HG03520 (cell line): ENCODE data around the gene PTGES2.
A peak's percentile ranks its signal among the peaks of the same experiment; 100 is the strongest.

ENCODE experiments used
- ATAC-seq: cut with Tn5 transposase; IDR thresholded peaks from one replicate; pipeline ENCODE4 v1.9.1; 2021; ENCODE audit warnings: mild to moderate bottlenecking, moderate library complexity; ENCODE audit not compliant: unreplicated experiment

Gene PTGES2

GRCh38 chr9:128106181-128106939, 21.2 kb downstream of the PTGES2 start:
- no peak for ATAC-seq

- ATAC-seq = no peak
Observed at GRCh38 chr9:128105538-128106175, 21.9 kb downstream of the PTGES2 start.

GRCh38 chr9:128104171-128104618, 23.3 kb downstream of the PTGES2 start:
- ATAC-seq = no peak

- ATAC-seq = no peak
Observed at GRCh38 chr9:128103589-128103962, 24.0 kb downstream of the PTGES2 start.

GRCh38 chr9:128102861-128103588, 24.5 kb downstream of the PTGES2 start:
- no peak for ATAC-seq

- ATAC-seq = no peak
Observed at GRCh38 chr9:128102196-128102595, 25.3 kb downstream of the PTGES2 start.

- no peak for ATAC-seq
Observed at GRCh38 chr9:128101690-128102089, 25.8 kb downstream of the PTGES2 start.

GRCh38 chr9:128101231-128101661, 26.3 kb downstream of the PTGES2 start:
- no peak for ATAC-seq

- no peak for ATAC-seq
Observed at GRCh38 chr9:128100581-128100980, 26.9 kb downstream of the PTGES2 start.

- no peak for ATAC-seq
Observed at GRCh38 chr9:128099932-128100491, 27.5 kb downstream of the PTGES2 start.

- no peak for ATAC-seq
Observed at GRCh38 chr9:128099231-128099931, 28.1 kb downstream of the PTGES2 start.

GRCh38 chr9:128098297-128099230, 29.0 kb downstream of the PTGES2 start:
- no peak for ATAC-seq

- ATAC-seq = no peak
Observed at GRCh38 chr9:128097543-128098296, 29.8 kb downstream of the PTGES2 start.

- no peak for ATAC-seq
Observed at GRCh38 chr9:128096616-128097536, 30.7 kb downstream of the PTGES2 start.

GRCh38 chr9:128094950-128095544, 32.5 kb downstream of the PTGES2 start:
- no peak for ATAC-seq

- ATAC-seq = peak; percentile 90
Observed at GRCh38 chr9:128094166-128094949, 33.2 kb downstream of the PTGES2 start.

- no peak for ATAC-seq
Observed at GRCh38 chr9:128093011-128093410, 34.5 kb downstream of the PTGES2 start.
